ENCODE results near the gene DCTD.

Gene DCTD

GRCh38 chr4:182890202-182890601 is 27.0 kb downstream of the DCTD start:
- no peak for DNase-seq

- no peak for DNase-seq
Measured at GRCh38 chr4:182888891-182889290, 28.3 kb downstream of the DCTD start.

- DNase-seq, result no peak
Measured at GRCh38 chr4:182886768-182887167, 30.4 kb downstream of the DCTD start.

GRCh38 chr4:182886205-182886604 is 31.0 kb downstream of the DCTD start:
- no peak for DNase-seq

- no peak for DNase-seq
Measured at GRCh38 chr4:182885738-182886077, 31.5 kb downstream of the DCTD start.

- DNase-seq, result no peak
Measured at GRCh38 chr4:182885022-182885737, 32.0 kb downstream of the DCTD start.

GRCh38 chr4:182884040-182884439 is 33.1 kb downstream of the DCTD start:
- DNase-seq, result no peak

GRCh38 chr4:182883351-182883750 is 33.8 kb downstream of the DCTD start:
- DNase-seq, result no peak

- no peak for DNase-seq
Measured at GRCh38 chr4:182881914-182882313, 35.3 kb downstream of the DCTD start.

- no peak for DNase-seq
Measured at GRCh38 chr4:182880387-182881356, 36.5 kb downstream of the DCTD start.

- no peak for DNase-seq
Measured at GRCh38 chr4:182879913-182880312, 37.3 kb downstream of the DCTD start.

- DNase-seq, result no peak
Measured at GRCh38 chr4:182878633-182879495, 38.3 kb downstream of the DCTD start.

- no peak for DNase-seq
Measured at GRCh38 chr4:182877326-182877883, 39.8 kb downstream of the DCTD start.

- DNase-seq, result no peak
Measured at GRCh38 chr4:182876427-182876826, 40.8 kb downstream of the DCTD start.

GRCh38 chr4:182875453-182876405 is 41.5 kb downstream of the DCTD start:
- no peak for DNase-seq

- DNase-seq, result no peak
Measured at GRCh38 chr4:182874797-182875345, 42.3 kb downstream of the DCTD start.

GRCh38 chr4:182874304-182874751 is 42.9 kb downstream of the DCTD start:
- DNase-seq, result no peak

- DNase-seq, result no peak
Measured at GRCh38 chr4:182873726-182874125, 43.5 kb downstream of the DCTD start.

GRCh38 chr4:182873289-182873688 is 43.9 kb downstream of the DCTD start:
- no peak for DNase-seq

GRCh38 chr4:182872886-182873285 is 44.3 kb downstream of the DCTD start:
- no peak for DNase-seq

- no peak for DNase-seq
Measured at GRCh38 chr4:182871616-182872015, 45.6 kb downstream of the DCTD start.
